Activated B cell treated with CpG ODN at 0.5 μM for 24 hours (primary cell): ENCODE data around the gene ALG9. TPM values are rescaled to one million over a fixed set of nuclear protein-coding genes. Genes with fewer than 3 reads are reported as not detected.

Source experiments
- ATAC-seq: fragments of 200-7000 bp; cut with Tn5 transposase; one replicate; pipeline ENCODE4 v1.10.0; 2021; ENCODE audit warnings: low read depth, mild to moderate bottlenecking, moderate library complexity
- CTCF ChIA-PET: fragments of 350-600 bp; sonication (Branson Sonifier 250); formaldehyde crosslinking; loops from one replicate; lab custom pipeline; 2021; ENCODE audit warnings: antibody characterized with exemption; lab: Charles Lee
- POLR2A ChIA-PET: fragments of 350-600 bp; sonication (Branson Sonifier 250); formaldehyde crosslinking; loops from one replicate; lab custom pipeline; 2021; ENCODE audit warnings: antibody characterized with exemption; lab: Charles Lee
- DNase-seq: peaks from one replicate; pipeline ENCODE4 v3.0.0; 2022
- H3K27ac Mint-ChIP-seq: one replicate; pipeline ENCODE4 v1.8.0; 2020; ENCODE audit warnings: mixed read lengths
- H3K27me3 Mint-ChIP-seq: one replicate; pipeline ENCODE4 v1.8.0; 2021; ENCODE audit warnings: mixed read lengths
- H3K36me3 Mint-ChIP-seq: one replicate; pipeline ENCODE4 v1.8.0; 2021; ENCODE audit warnings: low read depth, mixed read lengths
- H3K4me1 Mint-ChIP-seq: one replicate; pipeline ENCODE4 v1.8.0; 2021; ENCODE audit warnings: mixed read lengths
- H3K4me3 Mint-ChIP-seq: one replicate; pipeline ENCODE4 v1.8.0; 2020; ENCODE audit warnings: mild to moderate bottlenecking, mixed read lengths
- H3K9me3 Mint-ChIP-seq: one replicate; pipeline ENCODE4 v1.8.0; 2020; ENCODE audit warnings: mixed read lengths
- intact Hi-C: fragments of 100-400 bp; cut with micrococcal nuclease; formaldehyde crosslinking; loops from one replicate; pipeline ENCODE4 v1.15.1; 2024
- total RNA-seq: library from RNA; stranded (reverse); gene quantifications from 2 replicates; pipeline ENCODE4 v1.2.3, GENCODE V29; 2022
- TF ChIP-seq, protein P1 (sequence below): fragments of 200-600 bp; IDR thresholded peaks from one replicate; pipeline ENCODE4 v1.8.0; 2022; ENCODE audit warnings: antibody characterized with exemption, mild to moderate bottlenecking

The ALG9 gene
- total RNA-seq, 1 donor from 2014 or later: 20.1 TPM

GRCh38 chr11:111917312-111917711 is 45.9 kb upstream of the ALG9 start:
- DNase-seq (no peak), ATAC-seq (no peak)
- intact Hi-C loops: no loop called here
- Mint-ChIP-seq H3K9me3 (no peaks in the 10 kb centered on the region), H3K4me1 (no peaks in the 10 kb centered on the region), H3K36me3 (no peaks in the 10 kb centered on the region), H3K4me3 (no peak overlapping the region), H3K27me3 (peaks cover 39% of the 10 kb centered on the region), H3K27ac (no peak overlapping the region)
- POLR2A ChIA-PET: no interaction called here
- CTCF ChIA-PET: no interaction called here
- TF ChIP-seq, protein P1, sequence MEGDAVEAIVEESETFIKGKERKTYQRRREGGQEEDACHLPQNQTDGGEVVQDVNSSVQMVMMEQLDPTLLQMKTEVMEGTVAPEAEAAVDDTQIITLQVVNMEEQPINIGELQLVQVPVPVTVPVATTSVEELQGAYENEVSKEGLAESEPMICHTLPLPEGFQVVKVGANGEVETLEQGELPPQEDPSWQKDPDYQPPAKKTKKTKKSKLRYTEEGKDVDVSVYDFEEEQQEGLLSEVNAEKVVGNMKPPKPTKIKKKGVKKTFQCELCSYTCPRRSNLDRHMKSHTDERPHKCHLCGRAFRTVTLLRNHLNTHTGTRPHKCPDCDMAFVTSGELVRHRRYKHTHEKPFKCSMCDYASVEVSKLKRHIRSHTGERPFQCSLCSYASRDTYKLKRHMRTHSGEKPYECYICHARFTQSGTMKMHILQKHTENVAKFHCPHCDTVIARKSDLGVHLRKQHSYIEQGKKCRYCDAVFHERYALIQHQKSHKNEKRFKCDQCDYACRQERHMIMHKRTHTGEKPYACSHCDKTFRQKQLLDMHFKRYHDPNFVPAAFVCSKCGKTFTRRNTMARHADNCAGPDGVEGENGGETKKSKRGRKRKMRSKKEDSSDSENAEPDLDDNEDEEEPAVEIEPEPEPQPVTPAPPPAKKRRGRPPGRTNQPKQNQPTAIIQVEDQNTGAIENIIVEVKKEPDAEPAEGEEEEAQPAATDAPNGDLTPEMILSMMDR: no peak

GRCh38 chr11:111916768-111917167 is 45.4 kb upstream of the ALG9 start:
- Mint-ChIP-seq H3K4me3 (no peak overlapping the region), H3K4me1 (no peaks in the 10 kb centered on the region), H3K27ac (no peak overlapping the region), H3K27me3 (peaks cover 44% of the 10 kb centered on the region), H3K9me3 (no peaks in the 10 kb centered on the region), H3K36me3 (no peaks in the 10 kb centered on the region)
- no peak for DNase-seq
- TF ChIP-seq, protein P1: no peak
- CTCF ChIA-PET: no interaction called here
- intact Hi-C loops: no loop called here
- no peak for ATAC-seq
- POLR2A ChIA-PET: no interaction called here

GRCh38 chr11:111913997-111914396 is 42.6 kb upstream of the ALG9 start:
- no peak for ATAC-seq
- no peak overlapping the region for H3K4me3 Mint-ChIP-seq
- no peaks in the 10 kb centered on the region for H3K4me1 Mint-ChIP-seq
- H3K9me3 Mint-ChIP-seq: no peaks in the 10 kb centered on the region
- intact Hi-C loops: no loop called here
- POLR2A ChIA-PET: interaction anchor here (1.2 kb wide), 1 partner anchor 13 kb away, joined by 3 read pairs; no protein-coding TSS in a partner anchor
- DNase-seq: no peak
- no peak overlapping the region for H3K27ac Mint-ChIP-seq
- H3K36me3 Mint-ChIP-seq: no peaks in the 10 kb centered on the region
- TF ChIP-seq, protein P1: no peak
- CTCF ChIA-PET: no interaction called here
- H3K27me3 Mint-ChIP-seq: peaks cover 55% of the 10 kb centered on the region

DNA sequence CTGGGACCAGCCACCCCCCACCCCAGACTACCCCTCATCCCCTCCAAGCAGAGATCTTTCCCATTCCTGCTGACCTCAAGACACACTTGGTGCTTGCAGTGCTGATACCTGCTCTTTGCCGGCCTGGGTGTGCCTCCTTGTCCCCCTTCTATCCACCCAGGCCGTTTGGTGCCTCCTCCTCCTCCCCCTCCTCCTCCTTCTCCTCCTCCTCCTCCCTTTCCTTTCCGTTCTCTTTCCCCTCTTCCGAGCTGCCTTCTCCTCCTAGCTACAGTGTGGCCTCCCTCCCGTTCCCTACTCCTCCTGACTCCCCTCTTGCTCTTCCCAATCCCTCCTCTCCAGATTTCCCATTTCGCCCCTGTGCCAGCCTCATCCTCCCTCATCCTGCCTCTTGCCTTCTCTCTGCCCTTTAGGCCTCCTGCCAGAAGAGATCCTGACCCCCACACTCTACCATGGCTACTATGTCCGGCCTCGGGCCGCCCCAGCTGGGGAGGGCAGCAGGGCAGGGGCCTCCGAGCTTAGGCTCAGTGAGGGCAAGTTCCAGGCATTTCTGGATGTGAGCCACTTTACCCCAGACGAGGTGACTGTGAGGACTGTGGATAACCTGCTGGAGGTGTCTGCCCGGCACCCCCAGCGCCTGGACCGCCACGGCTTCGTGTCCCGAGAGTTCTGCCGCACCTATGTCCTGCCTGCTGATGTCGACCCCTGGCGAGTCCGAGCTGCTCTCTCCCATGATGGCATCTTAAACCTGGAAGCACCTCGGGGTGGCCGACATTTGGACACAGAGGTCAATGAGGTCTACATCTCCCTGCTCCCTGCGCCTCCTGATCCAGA is 41.9 kb upstream of the ALG9 start:
- H3K9me3 Mint-ChIP-seq: no peaks in the 10 kb centered on the region

GRCh38 chr11:111912535-111912934 is 41.2 kb upstream of the ALG9 start, which contains the start of gene HSPB2:
Gene HSPB2, plus strand, starts transcription at chr11:111912734. Its CDS starts 96 bp downstream, at chr11:111912830.
- ChIA-PET CTCF (no interaction called here), POLR2A (interaction anchor here (0.5 kb wide), 1 partner anchor 136 kb away, joined by 9 read pairs; no protein-coding TSS in a partner anchor)
- no peak for DNase-seq
- Mint-ChIP-seq H3K9me3 (no peaks in the 10 kb centered on the region), H3K36me3 (no peaks in the 10 kb centered on the region), H3K4me1 (no peaks in the 10 kb centered on the region), H3K27me3 (peaks cover 53% of the 10 kb centered on the region), H3K4me3 (no peak within 1 kb of the TSS), H3K27ac (no peak within 1 kb of the TSS)
- intact Hi-C loops: no loop called here
- no peak for ATAC-seq
- TF ChIP-seq, protein P1: no peak

More for the DNA sequence above, 41.9 kb upstream of the ALG9 start:
- Mint-ChIP-seq H3K27ac (no peak overlapping the region), H3K4me1 (no peaks in the 10 kb centered on the region), H3K36me3 (no peaks in the 10 kb centered on the region), H3K27me3 (peaks cover 58% of the 10 kb centered on the region), H3K4me3 (no peak overlapping the region)
- ATAC-seq (no peak), DNase-seq (no peak)
- ChIA-PET CTCF (no interaction called here), POLR2A (interaction anchor here (0.5 kb wide), 1 partner anchor 135 kb away, joined by 9 read pairs; no protein-coding TSS in a partner anchor)
- intact Hi-C loops: no loop called here
- TF ChIP-seq, protein P1: no peak
